HEK293 (cell line): ENCODE results near the gene AUH.

ENCODE experiments used
- AEBP2 ChIP-seq: fragments of 450-650 bp; formaldehyde crosslinking; IDR thresholded peaks from 2 replicates; pipeline ENCODE4 v1.5.1; 2016; ENCODE audit warnings: missing biosample characterization, missing genetic modification characterization, borderline replicate concordance
- GFI1B ChIP-seq: fragments of 450-650 bp; formaldehyde crosslinking; IDR thresholded peaks from 2 replicates; pipeline ENCODE4 v1.5.1; 2016; ENCODE audit warnings: missing biosample characterization, missing genetic modification characterization
- IKZF3 ChIP-seq: fragments of 450-650 bp; IDR thresholded peaks from 2 replicates; pipeline ENCODE4 v1.5.0; 2018; ENCODE audit warnings: missing biosample characterization, mild to moderate bottlenecking, missing genetic modification characterization, moderate library complexity
- KLF1 ChIP-seq: fragments of 450-650 bp; formaldehyde crosslinking; IDR thresholded peaks from 2 replicates; pipeline ENCODE4 v1.5.1; 2016; ENCODE audit warnings: missing biosample characterization, missing genetic modification characterization
- KLF10 ChIP-seq: fragments of 450-650 bp; IDR thresholded peaks from 2 replicates; pipeline ENCODE4 v1.5.1; 2018; ENCODE audit warnings: missing biosample characterization, mild to moderate bottlenecking, missing genetic modification characterization
- MEIS1 ChIP-seq: sonication (generic); formaldehyde crosslinking; IDR thresholded peaks from 2 replicates; pipeline ENCODE4 v1.8.1; 2022; ENCODE audit warnings: missing genetic modification reagents, mild to moderate bottlenecking, borderline replicate concordance
- PRDM1 ChIP-seq: fragments of 450-650 bp; formaldehyde crosslinking; IDR thresholded peaks from 2 replicates; pipeline ENCODE4; 2016; ENCODE audit warnings: missing biosample characterization, missing genetic modification characterization
- SALL2 ChIP-seq: fragments of 450-650 bp; formaldehyde crosslinking; IDR thresholded peaks from 2 replicates; pipeline ENCODE4 v1.5.0; 2017; ENCODE audit warnings: missing biosample characterization, mild to moderate bottlenecking, missing genetic modification characterization, borderline replicate concordance
- SP3 ChIP-seq: fragments of 450-650 bp; formaldehyde crosslinking; IDR thresholded peaks from 2 replicates; pipeline ENCODE4 v1.5.1; 2016; ENCODE audit warnings: missing biosample characterization, missing genetic modification characterization
- YY1 ChIP-seq: fragments of 450-650 bp; formaldehyde crosslinking; IDR thresholded peaks from 2 replicates; pipeline ENCODE4 v1.5.1; 2018; ENCODE audit warnings: missing biosample characterization, missing genetic modification characterization
- ZFP37 ChIP-seq: fragments of 450-650 bp; formaldehyde crosslinking; IDR thresholded peaks from 2 replicates; pipeline ENCODE4 v1.5.1; 2016; ENCODE audit warnings: missing biosample characterization, missing genetic modification characterization
- ZNF157 ChIP-seq: fragments of 450-650 bp; formaldehyde crosslinking; IDR thresholded peaks from 2 replicates; pipeline ENCODE4 v1.5.1; 2016; ENCODE audit warnings: missing biosample characterization, missing genetic modification characterization
- ZNF16 ChIP-seq: fragments of 450-650 bp; formaldehyde crosslinking; IDR thresholded peaks from 2 replicates; pipeline ENCODE4 v1.5.1; 2016; ENCODE audit warnings: low read depth, missing biosample characterization, missing genetic modification characterization
- ZNF175 ChIP-seq: fragments of 450-650 bp; formaldehyde crosslinking; IDR thresholded peaks from 2 replicates; pipeline ENCODE4 v1.5.1; 2016; ENCODE audit warnings: missing biosample characterization, missing genetic modification characterization
- ZNF18 ChIP-seq: fragments of 450-650 bp; formaldehyde crosslinking; IDR thresholded peaks from 2 replicates; pipeline ENCODE4 v1.5.1; 2016; ENCODE audit warnings: missing biosample characterization, missing genetic modification characterization
- ZNF184 ChIP-seq: fragments of 450-650 bp; IDR thresholded peaks from 2 replicates; pipeline ENCODE4 v1.5.1; 2018; ENCODE audit warnings: missing biosample characterization, mild to moderate bottlenecking, missing genetic modification characterization
- ZNF202 ChIP-seq: fragments of 450-650 bp; formaldehyde crosslinking; IDR thresholded peaks from 2 replicates; pipeline ENCODE4 v1.5.1; 2016; ENCODE audit warnings: missing biosample characterization, missing genetic modification characterization, borderline replicate concordance
- ZNF26 ChIP-seq: fragments of 450-650 bp; formaldehyde crosslinking; IDR thresholded peaks from 2 replicates; pipeline ENCODE4 v1.5.1; 2016; ENCODE audit warnings: missing biosample characterization, missing genetic modification characterization
- ZNF266 ChIP-seq: fragments of 450-650 bp; formaldehyde crosslinking; IDR thresholded peaks from 2 replicates; pipeline ENCODE4 v1.5.1; 2016; ENCODE audit warnings: missing biosample characterization, missing genetic modification characterization, low read depth
- ZNF280D ChIP-seq: fragments of 450-650 bp; formaldehyde crosslinking; IDR thresholded peaks from 2 replicates; pipeline ENCODE4 v1.5.1; 2016; ENCODE audit warnings: missing biosample characterization, missing genetic modification characterization
- ZNF302 ChIP-seq: fragments of 450-650 bp; formaldehyde crosslinking; IDR thresholded peaks from 2 replicates; pipeline ENCODE4 v1.5.1; 2016; ENCODE audit warnings: missing biosample characterization, missing genetic modification characterization, low read depth
- ZNF391 ChIP-seq: fragments of 450-650 bp; formaldehyde crosslinking; IDR thresholded peaks from 2 replicates; pipeline ENCODE4 v1.5.1; 2016; ENCODE audit warnings: low read depth, missing biosample characterization, missing genetic modification characterization, borderline replicate concordance
- ZNF501 ChIP-seq: fragments of 450-650 bp; formaldehyde crosslinking; IDR thresholded peaks from 2 replicates; pipeline ENCODE4 v1.5.1; 2016; ENCODE audit warnings: missing biosample characterization, missing genetic modification characterization
- ZNF514 ChIP-seq: fragments of 450-650 bp; formaldehyde crosslinking; IDR thresholded peaks from 2 replicates; pipeline ENCODE4 v1.5.1; 2016; ENCODE audit warnings: missing biosample characterization, missing genetic modification characterization
- ZNF555 ChIP-seq: fragments of 450-650 bp; formaldehyde crosslinking; conservative IDR thresholded peaks from 2 replicates; pipeline ENCODE4 v1.5.1; 2017; ENCODE audit warnings: missing biosample characterization, mild to moderate bottlenecking, missing genetic modification characterization, inconsistent platforms
- ZNF561 ChIP-seq: fragments of 450-650 bp; IDR thresholded peaks from 2 replicates; pipeline ENCODE4 v1.5.1; 2018; ENCODE audit warnings: missing biosample characterization, missing genetic modification characterization, borderline replicate concordance
- ZNF596 ChIP-seq: fragments of 450-650 bp; IDR thresholded peaks from 2 replicates; pipeline ENCODE4 v1.5.0; 2018; ENCODE audit warnings: missing biosample characterization, mild to moderate bottlenecking, missing genetic modification characterization, moderate library complexity
- ZNF629 ChIP-seq: fragments of 450-650 bp; formaldehyde crosslinking; IDR thresholded peaks from 2 replicates; pipeline ENCODE4 v1.5.1; 2017; ENCODE audit warnings: missing biosample characterization, missing genetic modification characterization
- ZNF645 ChIP-seq: fragments of 450-650 bp; formaldehyde crosslinking; IDR thresholded peaks from 2 replicates; pipeline ENCODE4; 2016; ENCODE audit warnings: missing biosample characterization, missing genetic modification characterization
- ZNF670 ChIP-seq: fragments of 450-650 bp; formaldehyde crosslinking; IDR thresholded peaks from 2 replicates; pipeline ENCODE4 v1.5.1; 2016; ENCODE audit warnings: missing biosample characterization, missing genetic modification characterization, low read depth
- ZNF677 ChIP-seq: fragments of 450-650 bp; IDR thresholded peaks from 2 replicates; pipeline ENCODE4 v1.5.0; 2018; ENCODE audit warnings: missing biosample characterization, mild to moderate bottlenecking, missing genetic modification characterization, moderate library complexity
- ZNF747 ChIP-seq: fragments of 450-650 bp; formaldehyde crosslinking; IDR thresholded peaks from 2 replicates; pipeline ENCODE4 v1.5.1; 2016; ENCODE audit warnings: missing biosample characterization, missing genetic modification characterization
- ZNF792 ChIP-seq: fragments of 450-650 bp; formaldehyde crosslinking; IDR thresholded peaks from 2 replicates; pipeline ENCODE4 v1.5.1; 2016; ENCODE audit warnings: missing biosample characterization, missing genetic modification characterization
- ZNF843 ChIP-seq: fragments of 450-650 bp; formaldehyde crosslinking; IDR thresholded peaks from 2 replicates; pipeline ENCODE4 v1.5.1; 2016; ENCODE audit warnings: missing biosample characterization, missing genetic modification characterization

Gene AUH

GRCh38 chr9:91193087-91193657, 168.5 kb downstream of the AUH start (continued):
- TF ChIP-seq ZNF18 (tag by site-specific recombination) (no peak), SP3 (tag by site-specific recombination) (peak; percentile 40; the same call in 1 of the 2 replicates), ZNF501 (no peak), ZNF184 (tag by site-specific recombination) (no peak), MEIS1 (CRISPR knock-in tag) (no peak), ZNF629 (tag by site-specific recombination) (peak; percentile 37), ZNF157 (tag by site-specific recombination) (no peak), ZNF175 (tag by site-specific recombination) (no peak), ZNF747 (no peak), ZNF280D (tag by site-specific recombination) (no peak), ZNF391 (tag by site-specific recombination) (no peak), ZFP37 (tag by site-specific recombination) (peak; percentile 86), ZNF555 (tag by site-specific recombination) (no peak), ZNF16 (tag by site-specific recombination) (0 out of 2 replicates have a peak, but pooled peaks have one; percentile 41), KLF1 (tag by site-specific recombination) (peak; percentile 76), ZNF26 (tag by site-specific recombination) (no peak), YY1 (no peak), ZNF596 (tag by site-specific recombination) (no peak), AEBP2 (tag by site-specific recombination) (no peak), GFI1B (tag by site-specific recombination) (no peak), ZNF677 (tag by site-specific recombination) (no peak), SALL2 (tag by site-specific recombination) (no peak), IKZF3 (tag by site-specific recombination) (peak; percentile 68), PRDM1 (peak; percentile 53; the same call in 1 of the 2 replicates), ZNF670 (tag by site-specific recombination) (no peak), KLF10 (peak; percentile 21; the same call in 1 of the 2 replicates), ZNF561 (tag by site-specific recombination) (no peak), ZNF843 (tag by site-specific recombination) (no peak), ZNF514 (tag by site-specific recombination) (no peak), ZNF792 (tag by site-specific recombination) (no peak), ZNF202 (no peak), ZNF645 (tag by site-specific recombination) (no peak), ZNF266 (tag by site-specific recombination) (no peak), ZNF302 (tag by site-specific recombination) (no peak)
